GM21367 (cell line): ENCODE results near the gene CHRNA7.
"Not testable (repeated sequence)": the region's sequence is repeated elsewhere in the genome, so short reads cannot be mapped to it uniquely, and the experiment has no call there.

Experiments
- ATAC-seq: cut with Tn5 transposase; IDR thresholded peaks from one replicate; pipeline ENCODE4 v1.9.1; 2021; ENCODE audit not compliant: unreplicated experiment

The CHRNA7 gene

GRCh38 chr15:32166270-32166669 is 136.0 kb downstream of the CHRNA7 start:
- not testable (repeated sequence) for ATAC-seq

GRCh38 chr15:32167913-32168312 is 137.6 kb downstream of the CHRNA7 start:
- ATAC-seq = not testable (repeated sequence)

GRCh38 chr15:32180579-32180978 is 150.3 kb downstream of the CHRNA7 start:
- not testable (repeated sequence) for ATAC-seq

GRCh38 chr15:32193780-32194179 is 163.5 kb downstream of the CHRNA7 start:
- ATAC-seq = not testable (repeated sequence)

GRCh38 chr15:32196206-32196605 is 165.9 kb downstream of the CHRNA7 start:
- ATAC-seq = peak; percentile 40

GRCh38 chr15:32198938-32199337 is 168.6 kb downstream of the CHRNA7 start:
- ATAC-seq = not testable (repeated sequence)

- ATAC-seq = not testable (repeated sequence)
Measured at GRCh38 chr15:32209081-32209480, 178.8 kb downstream of the CHRNA7 start.

GRCh38 chr15:32218666-32219065 is 188.4 kb downstream of the CHRNA7 start:
- ATAC-seq = no peak
